Measurements from ENCODE around the gene BCL7C.
"Not testable (repeated sequence)": the region's sequence is repeated elsewhere in the genome, so short reads cannot be mapped to it uniquely, and the experiment has no call there.

Gene BCL7C

GRCh38 chr16:30893744-30894539, at the start of gene BCL7C:
TSS of gene BCL7C (minus strand) at chr16:30894077. CDS start at chr16:30893944, 133 bp downstream.
- peak; percentile 33 for DNase-seq (ENCODE audit: low read depth)

DNA sequence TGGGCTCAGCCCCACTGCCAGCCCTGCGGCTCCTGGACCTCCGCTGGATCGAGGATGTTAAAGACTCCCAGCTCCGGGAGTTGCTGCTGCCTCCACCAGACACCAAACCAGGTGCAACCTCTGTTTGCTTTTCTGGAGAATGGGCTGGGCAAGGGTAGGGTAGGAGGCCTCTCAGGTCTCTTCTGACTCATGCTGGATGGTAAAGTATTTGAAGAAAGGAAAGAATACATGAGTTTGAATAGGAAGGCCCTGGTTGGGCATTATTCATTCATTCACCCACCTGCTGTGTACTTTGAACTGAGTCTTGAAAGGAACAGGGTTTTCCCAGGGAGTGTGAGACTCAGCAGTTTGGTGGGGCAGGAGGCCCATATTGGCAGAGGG, 48.5 kb upstream of the BCL7C start:
- no peak for DNase-seq (ENCODE audit: low read depth)

GRCh38 chr16:30941600-30942425, 47.9 kb upstream of the BCL7C start:
- no peak for DNase-seq (ENCODE audit: low read depth)

DNA sequence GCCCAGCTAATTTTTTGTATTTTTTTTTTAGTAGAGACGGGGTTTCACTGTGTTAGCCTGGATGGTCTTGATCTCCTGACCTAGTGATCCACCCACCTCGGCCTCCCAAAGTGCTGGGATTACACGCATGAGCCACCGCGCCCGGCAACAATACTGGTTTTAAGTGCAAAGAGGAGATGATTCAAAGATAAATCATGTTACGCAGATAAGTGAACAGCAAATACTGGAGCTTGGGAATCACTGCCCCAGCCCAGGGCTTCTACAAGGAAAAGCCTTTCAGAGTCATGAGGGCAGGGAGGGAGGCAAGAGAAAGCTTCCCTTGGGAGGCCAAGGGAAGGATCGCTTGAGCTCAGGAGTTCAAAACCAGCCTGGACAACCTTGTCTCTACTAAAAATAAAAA, 45.7 kb upstream of the BCL7C start:
- DNase-seq (ENCODE audit: low read depth): not testable (repeated sequence)

- DNase-seq (ENCODE audit: low read depth): no peak
Measured at GRCh38 chr16:30937692-30938091, 43.8 kb upstream of the BCL7C start.

DNA sequence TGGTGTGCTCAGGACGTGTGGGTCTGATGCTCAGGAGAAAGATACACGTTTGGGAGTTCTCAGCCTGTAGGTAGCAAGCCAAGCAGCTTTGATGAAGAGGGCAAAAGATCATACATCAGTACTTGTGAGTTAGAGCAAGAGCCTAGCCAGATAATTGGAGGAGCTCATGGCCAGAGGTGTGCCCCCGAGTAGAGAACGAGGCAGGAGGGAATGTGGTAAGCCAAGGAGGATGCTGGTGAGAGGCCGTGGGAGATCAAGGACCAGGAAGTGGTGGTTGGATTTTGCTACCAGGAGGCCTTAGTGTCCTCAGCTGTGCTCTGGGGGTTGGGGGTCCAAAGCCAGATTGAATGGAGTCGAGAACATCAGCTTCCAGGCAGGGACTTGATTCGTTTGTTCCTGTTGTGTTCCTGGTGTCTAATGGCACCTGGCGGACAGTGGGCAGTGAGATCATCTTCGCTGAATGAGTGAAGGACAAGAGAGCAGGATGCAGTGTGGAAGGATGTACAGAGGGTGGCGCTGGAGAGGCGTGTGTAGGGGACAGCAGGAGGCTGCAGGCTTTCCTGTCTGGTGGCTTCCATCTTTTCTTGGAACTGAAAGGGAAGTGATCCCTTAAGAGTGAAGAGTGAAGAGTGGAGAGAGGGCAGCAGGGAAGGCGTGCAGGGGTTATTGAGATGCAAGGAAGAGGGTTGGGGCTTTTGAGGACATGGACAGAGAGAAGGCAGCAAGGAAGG, 41.1 kb upstream of the BCL7C start:
- no peak for DNase-seq (ENCODE audit: low read depth)

GRCh38 chr16:30931068-30931650, 37.3 kb upstream of the BCL7C start:
- no peak for DNase-seq (ENCODE audit: low read depth)

DNA sequence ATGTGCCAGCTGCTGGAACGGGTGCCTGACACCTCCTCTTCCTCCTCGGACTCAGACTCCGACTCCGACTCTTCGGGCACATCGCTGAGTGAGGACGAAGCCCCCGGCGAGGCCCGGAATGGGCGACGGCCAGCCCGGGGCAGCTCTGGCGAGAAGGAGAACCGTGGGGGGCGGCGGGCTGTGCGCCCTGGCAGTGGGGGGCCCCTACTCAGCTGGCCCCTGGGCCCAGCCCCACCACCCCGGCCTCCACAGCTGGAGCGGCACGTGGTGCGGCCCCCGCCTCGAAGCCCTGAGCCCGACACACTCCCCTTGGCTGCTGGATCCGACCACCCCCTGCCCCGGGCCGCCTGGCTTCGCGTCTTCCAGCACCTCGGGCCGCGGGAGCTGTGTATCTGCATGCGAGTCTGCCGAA, 36.3 kb upstream of the BCL7C start:
- no peak for DNase-seq (ENCODE audit: low read depth)

GRCh38 chr16:30929167-30929566, 35.3 kb upstream of the BCL7C start:
- DNase-seq (ENCODE audit: low read depth): no peak

DNA sequence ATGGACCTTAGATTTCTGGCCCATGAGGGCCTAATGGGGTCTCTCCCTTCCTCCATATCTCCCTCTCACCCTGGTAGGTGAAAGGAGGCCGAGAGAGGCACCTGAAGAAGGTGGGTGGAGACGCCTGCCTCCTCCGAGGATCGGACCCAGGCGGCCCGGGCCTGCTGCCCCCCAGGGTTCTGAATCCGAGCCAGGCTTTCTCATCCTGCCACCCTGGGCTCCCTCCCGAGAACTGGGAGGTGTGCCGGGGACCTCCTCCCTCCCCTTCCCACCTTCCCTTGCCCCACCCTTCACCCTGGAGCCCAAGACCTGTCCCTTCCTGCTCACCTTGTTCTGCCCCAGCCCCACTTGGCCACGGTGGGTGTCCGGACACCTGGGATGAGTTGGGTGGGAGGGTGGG, 34.5 kb upstream of the BCL7C start:
- no peak for DNase-seq (ENCODE audit: low read depth)

GRCh38 chr16:30927789-30928378, 34.0 kb upstream of the BCL7C start:
- no peak for DNase-seq (ENCODE audit: low read depth)

GRCh38 chr16:30926937-30927788, 33.3 kb upstream of the BCL7C start:
- no peak for DNase-seq (ENCODE audit: low read depth)

GRCh38 chr16:30925995-30926811, 32.3 kb upstream of the BCL7C start:
- no peak for DNase-seq (ENCODE audit: low read depth)

GRCh38 chr16:30925632-30925987, 31.7 kb upstream of the BCL7C start:
- no peak for DNase-seq (ENCODE audit: low read depth)

DNA sequence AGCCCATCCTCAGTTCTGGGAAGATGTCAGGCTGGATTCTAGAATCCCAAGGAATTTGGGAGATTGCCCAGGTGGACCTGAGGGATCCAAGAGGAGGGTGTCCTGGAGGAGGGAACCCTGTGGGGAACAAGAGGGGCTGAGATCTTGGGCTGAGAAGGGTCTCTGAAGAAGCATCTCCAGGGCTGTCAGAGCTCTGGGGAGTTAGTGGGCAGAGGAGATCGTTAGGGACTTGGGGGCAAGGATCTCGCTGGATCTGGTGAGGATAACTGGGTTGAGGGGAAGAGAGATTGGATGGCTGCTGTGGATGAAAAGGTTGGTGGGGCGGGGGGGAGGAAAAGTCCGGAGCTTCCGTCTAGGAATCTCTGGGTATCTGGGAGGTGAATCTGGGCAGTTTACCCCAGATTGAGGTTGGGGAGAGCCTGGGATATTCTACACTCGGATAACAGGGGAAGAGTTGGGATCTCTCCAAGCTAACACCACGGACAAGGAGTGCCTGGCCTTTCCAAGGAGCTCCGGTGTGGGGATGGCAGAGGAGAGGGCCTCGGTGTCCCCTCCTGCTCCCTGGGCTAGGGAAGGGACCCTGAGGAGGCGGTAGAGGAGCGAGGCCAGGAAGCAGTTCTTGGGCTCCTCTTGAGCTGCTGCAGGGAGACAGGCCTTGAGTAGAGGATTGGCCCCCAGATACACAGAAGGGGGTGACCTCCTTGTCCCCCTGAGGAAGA, 31.2 kb upstream of the BCL7C start:
- DNase-seq (ENCODE audit: low read depth): no peak

DNA sequence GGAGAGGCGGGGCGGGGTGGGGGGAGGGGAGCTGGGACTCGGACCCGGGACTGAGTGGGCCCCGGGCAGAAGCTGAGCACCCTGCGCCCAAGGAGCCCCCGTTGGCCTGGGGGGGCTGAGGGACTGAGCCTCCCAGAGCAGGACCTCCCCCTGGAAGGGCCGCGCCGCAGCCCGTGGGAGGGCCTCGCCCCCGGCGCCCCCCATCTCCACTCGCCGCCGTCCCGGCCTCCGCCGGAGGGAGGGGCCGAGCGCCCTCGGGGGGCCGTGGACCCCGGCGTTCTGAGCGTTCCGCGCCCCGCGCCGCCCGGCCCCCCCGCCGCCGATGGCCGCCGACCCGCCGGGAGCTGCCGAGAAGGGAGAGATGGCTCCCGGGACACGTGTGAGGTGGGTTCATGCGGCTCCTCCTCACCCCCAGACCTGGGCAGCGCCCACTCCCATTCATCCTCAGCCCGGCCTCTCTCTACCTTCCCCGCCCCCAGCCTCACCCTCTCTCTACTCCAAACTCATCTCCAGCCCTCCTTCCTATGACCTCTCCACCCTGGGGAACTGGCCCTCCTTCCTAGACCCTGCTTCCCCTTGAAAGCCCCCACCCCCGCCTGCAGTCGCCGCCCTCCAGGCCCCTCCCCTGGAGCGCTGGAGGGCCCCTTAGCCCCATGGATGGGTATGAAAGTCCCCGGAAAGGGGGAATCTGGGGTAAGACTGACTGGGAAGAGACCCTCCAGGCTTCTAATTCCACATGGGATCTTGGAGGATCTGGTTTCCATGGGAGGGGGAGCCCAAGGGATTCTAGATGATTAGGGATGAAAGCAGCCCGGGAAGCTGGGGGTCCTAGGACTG, 30.4 kb upstream of the BCL7C start:
- no peak for DNase-seq (ENCODE audit: low read depth)

DNA sequence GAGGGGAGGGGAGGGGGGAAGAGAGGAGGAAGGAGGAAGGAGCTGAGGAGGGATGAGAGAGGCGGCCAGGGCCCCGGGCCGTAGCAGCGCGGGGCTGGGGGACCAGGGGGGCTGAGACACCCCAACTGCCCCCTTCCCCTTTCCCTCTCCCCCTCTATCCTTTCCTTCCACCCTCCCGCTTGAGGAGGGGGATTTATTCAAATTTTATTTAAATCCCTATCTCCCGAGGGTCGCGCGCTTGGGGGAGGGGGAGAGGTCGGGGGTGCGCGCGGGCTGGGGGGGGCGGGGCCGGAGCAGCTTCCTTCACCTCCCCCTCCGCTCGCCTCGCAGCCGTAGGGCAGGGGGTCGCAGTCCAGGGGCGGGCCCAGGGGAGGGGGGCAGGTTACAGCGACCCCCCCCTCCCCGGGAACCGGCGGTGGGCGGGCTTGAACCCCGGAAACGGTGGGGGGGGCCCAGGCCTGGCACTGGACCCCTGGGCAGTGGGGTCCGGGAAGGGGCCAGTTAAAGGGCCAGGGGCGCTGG, 29.7 kb upstream of the BCL7C start, which contains the start of gene FBXL19:
Gene FBXL19 (plus strand): TSS at position 19 of the 522 bp plus-strand sequence. CDS start 2,183 bp downstream, outside the sequence.
- DNase-seq (ENCODE audit: low read depth): no peak

DNA sequence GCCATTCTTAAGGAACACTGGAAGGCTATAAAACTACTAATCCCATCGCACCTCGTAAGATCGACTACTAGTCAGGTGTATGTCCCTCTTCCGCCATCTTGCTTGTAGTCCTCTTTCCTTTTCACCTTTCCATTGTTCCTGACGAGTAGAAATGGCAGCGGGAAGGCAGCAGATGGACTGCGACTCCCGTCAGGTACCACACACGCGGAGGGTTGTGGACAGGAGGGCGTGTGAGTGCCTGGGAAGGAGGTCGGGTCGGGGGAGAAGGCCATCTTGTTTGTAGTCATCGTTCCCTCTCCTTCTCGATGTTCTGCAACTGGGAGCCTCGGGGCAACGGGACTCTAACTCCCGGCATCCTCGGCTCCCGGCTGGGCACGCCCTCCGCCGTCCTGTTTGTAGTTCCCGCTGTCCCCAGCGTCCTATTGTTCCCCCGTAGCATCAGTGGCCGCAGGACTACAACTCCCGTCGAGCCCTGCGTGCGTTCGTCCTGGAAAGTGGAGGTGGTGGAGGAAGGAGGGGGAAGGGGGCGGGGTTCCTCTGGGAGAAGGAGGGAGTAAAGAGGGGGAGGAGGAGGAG, 29.2 kb upstream of the BCL7C start:
- peak; percentile 98 for DNase-seq (ENCODE audit: low read depth)
